Heart left ventricle (tissue), 13 donors: ENCODE measurements around the gene ENGASE.

ENCODE experiments used
- CTCF ChIP-seq, 12 donors: fragments of 200-600 bp; sonication (generic) in 4 of 12; IDR thresholded peaks; one replicate each; pipeline versions ENCODE4 v1.5.0 to v1.8.0; 2018 to 2022; ENCODE audit warnings: antibody characterized with exemption in 12 of 12, mild to moderate bottlenecking in 5 of 12
- POLR2A ChIP-seq, 2 donors: fragments of 450-650 bp; IDR thresholded peaks; one replicate each; pipeline ENCODE4 v1.6.1; 2017; ENCODE audit warnings: antibody characterized with exemption in 2 of 2, mild to moderate bottlenecking in 2 of 2, moderate library complexity in 2 of 2
- donor health status: ischemic (EF 13 %, LVEDD 7.1; RV severe dilation, severe dysfunction).
- donor health status: DM: no; HTN: yes; CAD: no.
- donor health status: DM: no; HTN: no; CAD: no.
- donor health status: ischemic (EF 25% LVEDD 6.9; RV normal size, moderate dysfunction).
- donor health status: ischemic (EF 25% LVEDD 5.7; RV mildly dilated, moderate dysfunction).
- donor health status: ischemic (EF 35%, LVEDD 5.7; RV mildly dilated, moderate dysfunction).
- donor health status: nonischemic (EF 11% LVEDD 7.7; RV severe dilation, severe dysfunction).
- donor health status: DM: yes; HTN: yes; CAD: no.
- donor health status: PGD.
- donor health status: ischemic (EF 29% LVEDD 5.4; RV normal size, mild dysfunction).
- donor health status: nonischemic (EF 23%, LVEDD 6.1; RV moderate dilation, normal function).

GRCh38 chr17:79075861-79076406, 1.3 kb downstream of the ENGASE start:
- TF ChIP-seq POLR2A (IDR thresholded peaks at IDR 0.05): no peak
- TF ChIP-seq CTCF (IDR thresholded peaks at IDR 0.05): no peak
